HCT116 (cell line): ENCODE data around the gene NEK7. TPM values are rescaled to one million over a fixed set of nuclear protein-coding genes. Genes with fewer than 3 reads are reported as not detected.

ENCODE experiments used
- ATAC-seq: fragments of 200-7000 bp; cut with Tn5 transposase; 2 replicates; pipeline ENCODE4 v1.9.1; 2020; ENCODE audit warnings: mild to moderate bottlenecking, moderate library complexity
- BruUV-seq: library from RNA; stranded (reverse); fragments of 400-500 nt; replicated peaks from 2 replicates; lab custom pipeline; 2021; lab: Mats Ljungman, UMichigan
- CTCF ChIA-PET: fragments of 300-600 bp; sonication (Branson Sonifier 250); formaldehyde crosslinking; loops from one replicate; lab custom pipeline; 2021; ENCODE audit warnings: antibody characterized with exemption; lab: Charles Lee
- POLR2A ChIA-PET: fragments of 300-600, 350-600 bp; sonication (Branson Sonifier 250); formaldehyde crosslinking; loops from one replicate; lab custom pipeline; 2021; ENCODE audit warnings: antibody characterized with exemption; lab: Charles Lee
- RAD21 ChIA-PET, 2 experiments: fragments of 300-600 bp; sonication (Branson Sonifier 250); formaldehyde crosslinking; loops; one replicate each; lab custom pipeline; 2023; ENCODE audit warnings: low total read pairs in 2 of 2; ENCODE audit not compliant: uncharacterized antibody in 2 of 2, unreplicated experiment in 2 of 2, low non-redundant PET in 1 of 2; lab: Charles Lee
- DNase-seq: peaks from one replicate; pipeline ENCODE4 v3.0.0-alpha.2; 2010; ENCODE audit warnings: low read depth, low spot score
- H2AFZ ChIP-seq: fragments of 200-600 bp; shearing (Covaris generic), sonication (generic); 2 replicates; pipeline ENCODE4 v1.6.1; 2017; ENCODE audit warnings: low read depth, mixed run types, mixed read lengths, antibody characterized with exemption, low read length; ENCODE audit not compliant: poor library complexity, severe bottlenecking
- H3K27ac ChIP-seq: 2 replicates; pipeline ENCODE4 v1.5.1; 2012; ENCODE audit warnings: low read depth, low read length
- H3K27me3 ChIP-seq: fragments of 200-600 bp; sonication (generic); 2 replicates; pipeline ENCODE4 v1.6.1; 2016; ENCODE audit warnings: mixed run types, low read length, mixed read lengths; ENCODE audit not compliant: insufficient read depth
- H3K36me3 ChIP-seq, 2 experiments: fragments of 200-500 bp in 1 of 2; fragments of 200-600 bp in 1 of 2; sonication (Bioruptor generic) in 1 of 2; sonication (generic) in 1 of 2; 2 replicates each; pipeline versions ENCODE4 v1.5.1 to v1.6.1; 2014 to 2016; ENCODE audit warnings: low read length in 2 of 2, inconsistent platforms in 1 of 2, mixed read lengths in 1 of 2, mixed run types in 1 of 2; ENCODE audit not compliant: insufficient read depth in 2 of 2, control insufficient read depth in 1 of 2
- H3K4me1 ChIP-seq, 2 experiments: fragments of 200-600 bp in 1 of 2; sonication (generic) in 1 of 2; 2 replicates each; pipeline versions ENCODE4 v1.5.1 to v1.6.1; 2012 to 2017; ENCODE audit warnings: low read length in 2 of 2, inconsistent platforms in 1 of 2, mild to moderate bottlenecking in 1 of 2, mixed read lengths in 1 of 2, mixed run types in 1 of 2, moderate library complexity in 1 of 2; ENCODE audit not compliant: insufficient read depth in 2 of 2, control insufficient read depth in 1 of 2
- H3K4me2 ChIP-seq: fragments of 200-600 bp; sonication (generic); 2 replicates; pipeline ENCODE4 v1.6.1; 2017; ENCODE audit warnings: mixed run types, low read length, mixed read lengths
- H3K4me3 ChIP-seq, 2 experiments: fragments of 200-600 bp in 1 of 2; sonication (generic) in 1 of 2; replicated peaks in 1 of 2; 2 replicates each; pipeline ENCODE4 v1.5.1; 2011 to 2016; ENCODE audit warnings: low read length in 2 of 2, control low read depth in 1 of 2, low read depth in 1 of 2, mild to moderate bottlenecking in 1 of 2, mixed read lengths in 1 of 2, mixed run types in 1 of 2
- H3K79me2 ChIP-seq: fragments of 200-600 bp; sonication (generic); 2 replicates; pipeline ENCODE4 v1.6.1; 2017; ENCODE audit warnings: mild to moderate bottlenecking, mixed run types, low read length, moderate library complexity, mixed read lengths; ENCODE audit not compliant: insufficient read depth
- H3K9ac ChIP-seq: fragments of 200-600 bp; sonication (generic); 2 replicates; pipeline ENCODE4 v1.6.1; 2016; ENCODE audit warnings: low read length, mixed read lengths
- H3K9me2 ChIP-seq: fragments of 200-600 bp; sonication (generic), shearing (Covaris generic); 2 replicates; pipeline ENCODE4 v1.6.1; 2017; ENCODE audit warnings: mixed run types, mild to moderate bottlenecking, moderate library complexity; ENCODE audit not compliant: insufficient read depth
- H3K9me3 ChIP-seq, 2 experiments: fragments of 200-500 bp in 1 of 2; fragments of 200-600 bp in 1 of 2; sonication (Bioruptor generic) in 1 of 2; sonication (generic) in 1 of 2; 2 replicates each; pipeline ENCODE4 v1.6.1; 2014 to 2017; ENCODE audit warnings: low read length in 2 of 2, mixed read lengths in 2 of 2, inconsistent platforms in 1 of 2, low read depth in 1 of 2, mild to moderate bottlenecking in 1 of 2, mixed run types in 1 of 2, moderate library complexity in 1 of 2; ENCODE audit not compliant: control insufficient read depth in 1 of 2, insufficient read depth in 1 of 2
- H4K20me1 ChIP-seq: fragments of 200-600 bp; sonication (generic), shearing (Covaris generic); 2 replicates; pipeline ENCODE4 v1.6.1; 2017; ENCODE audit warnings: mixed run types, mild to moderate bottlenecking, moderate library complexity; ENCODE audit not compliant: insufficient read depth
- CBX3 ChIP-seq: IDR thresholded peaks from 2 replicates; pipeline ENCODE4 v1.6.1; 2012; ENCODE audit warnings: low read depth
- EGR1 ChIP-seq: IDR thresholded peaks from 2 replicates; pipeline ENCODE4 v1.6.1; 2012; ENCODE audit warnings: low read depth
- ELF1 ChIP-seq: IDR thresholded peaks from 2 replicates; pipeline ENCODE4 v1.6.1; 2012; ENCODE audit warnings: low read depth, borderline replicate concordance
- EZH2 ChIP-seq: fragments of 200-600 bp; sonication (generic); IDR thresholded peaks from 2 replicates; pipeline ENCODE4 v1.6.1; 2017; ENCODE audit warnings: antibody characterized with exemption, mixed run types
- JUND ChIP-seq: IDR thresholded peaks from 2 replicates; pipeline ENCODE4 v1.6.1; 2012
- REST ChIP-seq: IDR thresholded peaks from 2 replicates; pipeline ENCODE4 v1.6.1; 2012; ENCODE audit warnings: low read depth
- YY1 ChIP-seq: IDR thresholded peaks from 2 replicates; pipeline ENCODE4 v1.6.1; 2011; ENCODE audit warnings: low read length, low read depth, moderate library complexity, mild to moderate bottlenecking; ENCODE audit not compliant: insufficient replicate concordance; ENCODE audit errors: extremely low read depth
- intact Hi-C: fragments of 100-400 bp; cut with micrococcal nuclease; formaldehyde crosslinking; loops from 2 replicates; pipeline ENCODE4 v1.10.0; 2022
- total RNA-seq: library from RNA; stranded (reverse); gene quantifications from one replicate; pipeline ENCODE4 v1.2.1, GENCODE V29; 2021; ENCODE audit not compliant: unreplicated experiment

NEK7 gene
- total RNA-seq, 1 experiment from 2014 or later, result 33.0 TPM

- Histone ChIP-seq H3K9ac (no peak overlapping the region), H3K36me3 (no peaks in the 10 kb centered on the region), H3K27me3 (no peaks in the 10 kb centered on the region), H3K4me1 (no peaks in the 10 kb centered on the region), H3K9me2 (no peaks in the 10 kb centered on the region), H3K4me2 (no peak overlapping the region), H3K27ac (no peak overlapping the region), H2AFZ (no peak overlapping the region), H4K20me1 (no peaks in the 10 kb centered on the region)
- no peak for DNase-seq
- ChIA-PET POLR2A (no interaction called here), CTCF (no interaction called here), RAD21 (no interaction called here)
- intact Hi-C loops, result no loop called here
- BruUV-seq, result no TSS peak
- TF ChIP-seq CBX3, result no peak
- TF ChIP-seq ELF1, result no peak
- TF ChIP-seq EGR1, result no peak
- TF ChIP-seq JUND, result no peak
- TF ChIP-seq REST, result no peak
- TF ChIP-seq EZH2, result no peak
- TF ChIP-seq, all 23 proteins: peak for 0
- no peak for ATAC-seq
- H3K4me3 ChIP-seq, result no peak overlapping the region
- H3K9me3 ChIP-seq, result no peaks in the 10 kb centered on the region
- no peaks in the 10 kb centered on the region for H3K79me2 ChIP-seq
Measured at GRCh38 chr1:198360208-198360729, 203.5 kb downstream of the NEK7 start.

GRCh38 chr1:198361237-198361767 lies 204.5 kb downstream of the NEK7 start:
- POLR2A ChIA-PET, result no interaction called here
- no peak overlapping the region for H3K9ac ChIP-seq
- RAD21 ChIA-PET, result no interaction called here
- H3K36me3 ChIP-seq, result no peaks in the 10 kb centered on the region
- no peak for TF ChIP-seq YY1
- BruUV-seq, result no TSS peak
- H4K20me1 ChIP-seq, result no peaks in the 10 kb centered on the region
- H3K4me1 ChIP-seq, result no peaks in the 10 kb centered on the region
- DNase-seq, result no peak
- no peak overlapping the region for H2AFZ ChIP-seq
- H3K27me3 ChIP-seq, result no peaks in the 10 kb centered on the region
- intact Hi-C loops, result no loop called here
- H3K79me2 ChIP-seq, result no peaks in the 10 kb centered on the region
- no peak for ATAC-seq
- H3K9me3 ChIP-seq, result no peaks in the 10 kb centered on the region
- H3K4me3 ChIP-seq, result no peak overlapping the region
- H3K9me2 ChIP-seq, result no peaks in the 10 kb centered on the region
- no peak overlapping the region for H3K27ac ChIP-seq
- no peak overlapping the region for H3K4me2 ChIP-seq
- CTCF ChIA-PET, result no interaction called here
